Breast epithelium (tissue), 3 donors: Measurements from ENCODE around the gene CAB39L.

Experiments
- CTCF ChIP-seq, 3 donors: fragments of 450-650 bp; IDR thresholded peaks; one replicate each; pipeline ENCODE4 v1.5.1; 2016 to 2017; ENCODE audit warnings: antibody characterized with exemption in 3 of 3, mild to moderate bottlenecking in 3 of 3, moderate library complexity in 3 of 3
- POLR2A ChIP-seq: fragments of 450-650 bp; IDR thresholded peaks from one replicate; pipeline ENCODE4 v1.6.1; 2016; ENCODE audit warnings: antibody characterized with exemption, mild to moderate bottlenecking, moderate library complexity
- POLR2AphosphoS5 ChIP-seq, 3 donors: sonication (generic); formaldehyde crosslinking; IDR thresholded peaks; one replicate each; pipeline ENCODE4 v1.6.1; 2017; ENCODE audit warnings: antibody characterized with exemption in 3 of 3

DNA sequence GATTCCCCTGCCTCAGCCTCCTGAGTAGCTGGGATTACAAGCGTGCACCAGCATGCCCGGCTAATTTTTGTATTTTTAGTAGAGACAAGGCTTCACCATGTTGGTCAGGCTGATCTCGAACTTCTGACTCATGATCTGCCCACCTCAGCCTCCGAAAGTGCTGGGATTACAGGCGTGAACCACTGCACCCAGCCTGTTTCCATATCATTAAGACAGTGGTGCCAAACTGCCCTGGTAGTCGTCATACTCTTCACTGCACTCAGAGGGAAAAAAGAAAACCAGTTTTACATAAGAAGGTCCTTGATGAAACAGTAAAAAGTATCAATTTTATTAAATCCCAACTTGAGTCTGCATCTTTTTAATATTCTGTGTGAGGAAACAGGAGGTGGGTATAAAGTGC, 181.2 kb downstream of the CAB39L start:
- no peak for TF ChIP-seq CTCF (IDR thresholded peaks at IDR 0.05)
- no peak for TF ChIP-seq POLR2A
- no peak for TF ChIP-seq POLR2AphosphoS5 (IDR thresholded peaks at IDR 0.05)
